ENCODE measurements around the gene SLC35F6. TPM values are rescaled to one million over a fixed set of nuclear protein-coding genes. Genes with fewer than 3 reads are reported as not detected.
"Not testable (repeated sequence)": the region's sequence is repeated elsewhere in the genome, so short reads cannot be mapped to it uniquely, and the experiment has no call there.

The SLC35F6 gene
- polyA plus RNA-seq, 12 donors = 6.1 to 10.3 (median 8.3) TPM; not detected in 1

DNA sequence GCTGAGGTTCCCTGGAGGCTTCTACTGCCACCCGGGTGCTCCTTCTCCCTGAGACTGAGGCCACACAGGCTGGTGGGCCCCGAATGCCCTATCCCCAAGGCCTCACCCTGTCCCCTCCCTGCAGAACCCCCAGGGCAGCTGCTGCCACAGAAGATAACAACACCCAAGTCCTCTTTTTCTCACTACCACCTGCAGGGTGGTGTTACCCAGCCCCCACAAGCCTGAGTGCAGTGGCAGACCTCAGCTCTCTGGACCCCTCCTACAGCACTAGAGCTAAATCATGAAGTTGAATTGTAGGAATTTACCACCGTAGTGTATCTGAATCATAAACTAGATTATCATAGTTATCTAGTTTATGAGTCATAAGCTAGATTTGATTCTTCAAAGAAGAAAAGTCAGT is 14.4 kb downstream of the SLC35F6 start:
- no peak for DNase-seq

DNA sequence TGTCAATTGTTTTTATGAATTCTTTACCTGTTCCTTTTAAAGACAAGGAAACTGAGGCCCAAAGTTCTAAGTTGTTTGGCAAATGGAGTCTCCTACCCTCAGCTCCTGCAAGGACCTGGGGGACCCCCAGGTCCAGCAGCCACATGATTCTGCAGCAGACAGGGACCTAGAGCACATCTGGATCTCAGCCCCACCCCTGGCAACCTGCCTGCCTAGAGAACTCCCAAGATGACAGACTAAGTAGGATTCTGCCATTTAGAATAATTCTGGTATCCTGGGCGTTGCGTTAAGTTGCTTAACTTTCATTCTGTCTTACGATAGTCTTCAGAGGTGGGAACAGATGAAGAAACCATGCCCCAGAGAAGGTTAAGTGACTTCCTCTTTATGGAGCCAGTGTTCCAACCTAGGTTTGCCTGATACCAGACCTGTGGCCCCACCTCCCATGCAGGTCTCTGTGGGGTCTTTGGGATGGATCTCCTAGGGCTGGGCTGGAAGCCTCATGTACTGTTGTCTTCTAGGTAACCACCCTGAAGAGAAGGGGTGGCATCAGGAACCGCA is 16.2 kb downstream of the SLC35F6 start:
- no peak for DNase-seq

DNA sequence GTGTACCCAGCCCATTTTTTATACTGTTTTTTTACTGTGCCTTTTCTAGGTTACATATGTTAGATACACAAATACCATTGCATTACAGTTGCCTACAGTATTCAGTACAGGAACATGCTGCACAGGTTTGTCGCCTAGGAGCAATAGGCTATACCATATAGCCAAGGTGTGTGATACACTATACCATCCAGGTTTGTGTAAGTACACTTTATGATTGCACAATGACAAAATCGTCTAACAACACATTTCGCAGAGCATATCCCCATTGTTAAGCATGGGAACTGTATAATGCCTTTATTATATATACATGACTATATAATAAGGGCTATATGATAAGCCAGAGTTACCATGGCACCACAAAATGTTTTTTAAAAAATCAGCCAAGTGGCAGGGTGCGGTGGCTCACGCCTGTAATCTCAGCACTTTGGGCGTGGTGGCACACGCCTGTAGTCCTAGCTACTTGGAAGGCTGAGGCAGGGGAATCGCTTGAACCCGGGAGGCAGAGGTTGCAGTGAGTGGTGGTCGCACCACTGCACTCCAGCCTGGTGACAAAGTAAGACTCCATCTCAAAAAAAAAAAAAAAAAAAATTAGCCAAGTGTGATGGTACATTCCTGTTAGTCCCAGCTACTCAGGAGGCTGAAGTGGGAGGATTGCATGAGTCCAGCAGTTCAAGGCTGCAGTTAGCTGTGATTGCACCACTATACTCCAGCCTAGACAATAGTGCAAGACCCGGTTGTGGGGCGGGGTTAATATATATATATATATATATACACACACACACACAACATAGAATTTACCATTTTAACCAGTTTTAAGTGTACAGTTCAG is 19.0 kb downstream of the SLC35F6 start:
- no peak for DNase-seq

DNA sequence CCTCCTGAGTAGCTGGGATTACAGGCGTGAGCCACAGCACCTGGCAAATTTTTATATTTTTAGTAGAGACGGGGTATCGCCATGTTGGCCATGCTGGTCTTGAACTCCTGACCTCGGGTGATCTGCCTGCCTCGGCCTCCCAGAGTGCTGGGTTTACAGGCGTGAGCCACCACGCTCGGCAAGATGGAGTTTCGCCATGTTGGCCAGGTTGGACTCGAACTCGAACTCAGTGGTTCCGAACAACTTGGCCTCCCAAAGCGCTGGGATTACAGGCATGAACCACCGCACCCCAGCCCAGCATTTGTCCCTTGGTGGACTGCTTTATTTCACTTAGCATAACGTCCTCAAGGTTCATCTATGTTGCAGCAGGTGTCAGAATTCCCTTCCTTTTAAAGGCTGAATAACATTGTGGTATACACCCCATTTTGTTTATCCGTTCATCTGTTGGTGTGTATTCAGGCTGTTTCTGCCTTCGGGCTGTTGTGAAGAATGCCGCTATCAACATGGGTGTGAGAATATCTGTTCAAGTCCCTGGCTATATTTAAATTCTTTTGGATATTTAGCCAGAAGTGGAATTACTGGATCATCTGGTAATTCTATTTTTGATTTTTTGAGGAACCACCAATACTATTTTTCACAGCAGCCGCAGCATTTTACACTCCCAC is 20.6 kb downstream of the SLC35F6 start:
- DNase-seq = no peak

GRCh38 chr2:26785431-26786206 is 21.5 kb downstream of the SLC35F6 start, which contains the start of gene CENPA:
Gene CENPA (plus strand): TSS chr2:26786056. CDS start chr2:26786197, 141 bp downstream.
- DNase-seq = peak; percentile 99

DNA sequence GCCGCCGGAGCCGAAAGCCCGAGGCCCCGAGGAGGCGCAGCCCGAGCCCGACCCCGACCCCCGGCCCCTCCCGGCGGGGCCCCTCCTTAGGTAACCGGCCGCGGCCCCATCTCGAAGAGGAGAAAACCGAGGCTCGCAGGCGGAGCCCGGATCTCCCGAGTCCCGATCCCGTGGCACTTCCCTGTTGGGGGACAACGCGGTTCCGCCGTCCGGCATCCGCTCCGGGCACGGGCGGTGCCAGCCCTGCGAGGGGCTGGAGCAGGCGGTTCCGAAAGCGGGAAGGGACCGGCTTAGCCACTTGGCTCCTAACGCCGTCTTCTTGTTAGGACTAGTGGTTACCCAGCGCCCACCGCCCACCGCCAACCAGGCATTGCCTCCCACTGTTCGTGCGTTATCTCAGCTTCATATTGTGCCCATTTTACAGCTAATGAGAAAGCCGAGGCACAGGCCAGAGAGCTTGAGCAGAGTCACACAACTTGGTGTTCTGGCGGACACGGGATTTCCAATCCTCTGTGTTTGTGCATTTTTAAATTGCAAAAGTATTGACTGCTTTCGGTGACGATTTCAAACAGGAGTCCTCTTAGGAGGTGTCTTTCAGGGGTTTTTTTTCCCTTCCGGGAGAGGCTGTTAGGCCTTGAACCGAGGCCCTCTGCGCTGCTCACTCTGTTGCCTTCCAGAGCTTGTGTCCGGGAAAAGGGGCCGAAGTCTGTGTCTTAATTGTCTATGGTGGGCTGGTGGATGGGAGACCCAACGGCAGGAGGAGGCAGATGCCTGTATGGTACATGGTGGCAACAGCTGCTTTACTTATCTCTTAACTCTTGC is 22.3 kb downstream of the SLC35F6 start:
- no peak for DNase-seq

- DNase-seq = no peak
Measured at GRCh38 chr2:26792720-26793119, 28.6 kb downstream of the SLC35F6 start.

DNA sequence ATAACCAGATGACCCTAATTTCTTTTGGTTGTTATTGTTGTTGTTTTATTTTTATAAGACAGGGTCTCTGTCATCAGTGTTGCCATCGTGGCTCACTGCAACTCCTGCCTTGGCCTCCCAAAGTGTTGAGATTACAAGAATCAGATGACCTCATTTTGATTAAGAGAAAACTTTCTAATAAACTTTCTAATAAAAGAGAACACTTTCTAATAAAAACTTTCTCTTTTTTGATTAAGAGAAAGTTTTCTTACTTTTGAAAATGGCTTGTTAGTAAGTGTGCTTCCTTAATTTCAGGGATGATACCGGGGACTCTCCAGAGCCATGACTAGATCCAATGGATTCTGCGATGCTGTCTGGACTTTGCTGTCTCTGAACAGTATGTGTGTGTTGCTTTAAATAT is 29.4 kb downstream of the SLC35F6 start:
- DNase-seq = no peak

- DNase-seq = not testable (repeated sequence)
Measured at GRCh38 chr2:26795135-26795534, 31.1 kb downstream of the SLC35F6 start.

- no peak for DNase-seq
Measured at GRCh38 chr2:26801328-26801727, 37.2 kb downstream of the SLC35F6 start.

DNA sequence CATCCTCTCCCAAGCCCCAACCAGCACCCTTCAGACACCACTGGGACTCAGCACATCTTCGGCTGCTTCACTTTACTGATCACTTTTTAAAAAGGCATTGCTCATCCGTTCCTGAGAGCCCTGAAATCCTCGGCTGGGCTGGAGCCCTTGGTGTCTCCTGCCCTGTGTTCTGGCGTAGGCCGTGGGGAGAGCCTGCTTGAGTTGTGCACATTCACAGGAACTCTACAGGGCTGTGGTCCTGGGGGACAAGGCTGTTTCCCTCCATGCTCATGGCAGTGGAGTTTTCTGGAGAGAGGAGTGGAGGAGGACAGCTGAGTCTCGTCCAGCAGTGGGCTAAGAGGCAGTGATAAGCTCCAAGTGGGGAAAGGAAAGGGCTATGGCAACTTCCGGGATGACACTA is 37.7 kb downstream of the SLC35F6 start:
- DNase-seq = no peak

DNA sequence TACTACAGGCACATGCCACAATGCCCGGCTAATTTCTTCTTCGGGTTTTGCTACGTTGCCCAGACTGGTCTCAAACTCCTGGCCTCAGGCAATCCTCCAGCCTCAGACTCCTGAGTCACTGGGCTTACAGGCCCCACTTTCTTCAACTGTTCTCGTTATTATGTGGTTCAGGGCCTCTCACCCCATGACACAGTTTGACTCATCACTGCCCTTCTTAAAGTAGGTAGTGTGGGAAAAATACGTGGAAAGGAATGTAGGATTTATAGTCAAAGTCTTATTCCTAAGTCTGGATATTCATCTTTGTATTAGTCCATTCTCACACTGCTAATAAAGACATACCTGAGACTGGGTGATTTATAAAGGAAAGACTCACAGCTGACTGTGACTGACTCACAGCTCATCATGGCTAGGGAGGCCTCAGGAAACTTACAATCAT is 41.2 kb downstream of the SLC35F6 start:
- DNase-seq = no peak

GRCh38 chr2:26807788-26808460 is 43.8 kb downstream of the SLC35F6 start:
- DNase-seq = no peak

- no peak for DNase-seq
Measured at GRCh38 chr2:26809211-26809610, 45.1 kb downstream of the SLC35F6 start.

- peak; percentile 13 for DNase-seq
Measured at GRCh38 chr2:26809876-26810577, 45.9 kb downstream of the SLC35F6 start.

GRCh38 chr2:26811261-26811660 is 47.2 kb downstream of the SLC35F6 start:
- DNase-seq = no peak

- no peak for DNase-seq
Measured at GRCh38 chr2:26811791-26812694, 48.0 kb downstream of the SLC35F6 start.

- no peak for DNase-seq
Measured at GRCh38 chr2:26812731-26813130, 48.6 kb downstream of the SLC35F6 start.
